Panc1 (cell line): ENCODE measurements around the gene PDE3B. TPM values are rescaled to one million over a fixed set of nuclear protein-coding genes. Genes with fewer than 3 reads are reported as not detected.

ENCODE experiments used
- ATAC-seq: fragments of 200-7000 bp; cut with Tn5 transposase; 2 replicates; pipeline ENCODE4 v1.9.1; 2020; ENCODE audit warnings: mild to moderate bottlenecking, moderate library complexity
- BruUV-seq: library from RNA; stranded (reverse); fragments of 400-500 nt; replicated peaks from 2 replicates; lab custom pipeline; 2021; lab: Mats Ljungman, UMichigan
- CTCF ChIA-PET: fragments of 300-600 bp; sonication (Branson Sonifier 250); formaldehyde crosslinking; loops from one replicate; lab custom pipeline; 2022; ENCODE audit warnings: antibody characterized with exemption; lab: Charles Lee
- POLR2A ChIA-PET: fragments of 300-600 bp; sonication (Branson Sonifier 250); formaldehyde crosslinking; loops from one replicate; lab custom pipeline; 2022; ENCODE audit warnings: antibody characterized with exemption; lab: Charles Lee
- DNase-seq: peaks from one replicate; pipeline ENCODE4 v3.0.0-alpha.2; 2010; ENCODE audit warnings: low read depth, low spot score
- H3K27ac ChIP-seq: 2 replicates; pipeline ENCODE4 v1.5.1; 2011; ENCODE audit warnings: mild to moderate bottlenecking, low read length, inconsistent platforms
- H3K27me3 ChIP-seq: fragments of 200-500 bp; sonication (Bioruptor generic); 2 replicates; pipeline ENCODE4 v1.6.0; 2014; ENCODE audit warnings: low read length, inconsistent platforms; ENCODE audit not compliant: control insufficient read depth, insufficient read depth
- H3K36me3 ChIP-seq: fragments of 200-500 bp; sonication (Bioruptor generic); 2 replicates; pipeline ENCODE4 v1.5.1; 2014; ENCODE audit warnings: inconsistent platforms, mild to moderate bottlenecking, low read length, moderate library complexity; ENCODE audit not compliant: control insufficient read depth, insufficient read depth
- H3K4me1 ChIP-seq: 2 replicates; pipeline ENCODE4 v1.5.1; 2011; ENCODE audit warnings: inconsistent platforms, mild to moderate bottlenecking, low read length, moderate library complexity; ENCODE audit not compliant: control insufficient read depth, insufficient read depth
- H3K4me3 ChIP-seq, 2 experiments: 2 replicates each; pipeline ENCODE4 v1.5.1; 2011 to 2012; ENCODE audit warnings: low read depth in 2 of 2, low read length in 2 of 2, mild to moderate bottlenecking in 2 of 2, inconsistent platforms in 1 of 2, moderate library complexity in 1 of 2
- H3K9me3 ChIP-seq: fragments of 200-500 bp; sonication (Bioruptor generic); 2 replicates; pipeline ENCODE4 v1.5.1; 2014; ENCODE audit warnings: low read depth, mild to moderate bottlenecking, inconsistent platforms, low read length, moderate library complexity; ENCODE audit not compliant: control insufficient read depth, insufficient read depth
- POLR2AphosphoS5 ChIP-seq: IDR thresholded peaks from 2 replicates; pipeline ENCODE4 v1.6.1; 2012; ENCODE audit warnings: mild to moderate bottlenecking, low read depth, low read length, moderate library complexity
- REST ChIP-seq, 2 experiments: IDR thresholded peaks; 2 replicates each; pipeline ENCODE4 v1.6.1; 2011 to 2012; ENCODE audit warnings: low read depth in 2 of 2, control low read depth in 1 of 2, low read length in 1 of 2, mild to moderate bottlenecking in 1 of 2, moderate library complexity in 1 of 2; ENCODE audit not compliant: insufficient read depth in 1 of 2
- SIN3A ChIP-seq: IDR thresholded peaks from 2 replicates; pipeline ENCODE4 v1.6.1; 2012; ENCODE audit warnings: low read depth, mild to moderate bottlenecking, low read length, moderate library complexity, borderline replicate concordance; ENCODE audit not compliant: insufficient read depth
- TCF7L2 ChIP-seq: IDR thresholded peaks from 2 replicates; pipeline ENCODE4 v1.6.1; 2011; ENCODE audit warnings: mild to moderate bottlenecking, low read depth, low read length, inconsistent platforms
- in situ Hi-C: cut with HindIII; loops from 2 replicates; pipeline ENCODE4 v1.10.0; 2016; ENCODE audit warnings: low sequenced_read_pairs, low pct_unique_long_range_greater_than_20kb
- intact Hi-C: fragments of 100-400 bp; cut with micrococcal nuclease; formaldehyde crosslinking; loops from one replicate; pipeline ENCODE4 v1.10.0; 2022; ENCODE audit not compliant: unreplicated experiment
- total RNA-seq: library from RNA; stranded (reverse); gene quantifications from one replicate; pipeline ENCODE4 v1.2.1, GENCODE V29; 2021; ENCODE audit not compliant: unreplicated experiment
- TF ChIP-seq, protein P1 (sequence below): fragments of 450-650 bp; IDR thresholded peaks from 2 replicates; pipeline ENCODE4 v1.5.1; 2017; ENCODE audit warnings: mild to moderate bottlenecking

The PDE3B gene
- total RNA-seq, 1 experiment from 2014 or later = 33.0 TPM

DNA sequence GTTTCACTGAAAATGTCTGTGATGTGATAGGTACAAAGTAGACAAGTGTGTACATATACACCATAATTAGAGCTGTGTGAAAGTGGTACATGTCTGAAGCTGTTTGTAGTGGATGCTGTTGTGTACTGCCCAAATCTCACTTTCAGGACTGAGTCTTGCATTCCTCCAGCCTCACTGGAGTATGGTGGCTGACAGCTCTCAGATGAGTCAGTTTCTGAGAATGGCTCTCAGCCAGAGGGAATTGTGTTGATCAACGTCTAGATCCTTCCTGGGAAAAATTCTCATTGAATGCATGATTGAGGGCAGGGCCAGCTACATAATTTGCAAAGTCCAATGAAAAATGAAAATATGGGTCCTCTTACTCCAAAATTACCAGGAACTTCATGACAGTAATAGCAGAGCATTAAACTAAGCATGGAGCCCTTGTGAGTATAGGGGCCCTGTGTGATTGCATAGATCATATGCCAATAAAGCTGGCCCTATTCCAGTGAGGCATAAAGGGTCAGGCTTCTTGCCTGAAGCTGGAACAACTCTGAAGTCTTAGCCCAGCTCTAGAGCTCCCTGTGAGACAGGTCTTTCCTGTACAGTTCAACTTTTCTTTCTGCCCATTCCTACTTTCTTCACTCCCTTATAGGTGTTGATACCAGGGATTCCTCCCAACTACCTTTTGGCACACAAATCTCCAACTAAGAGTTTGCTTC, 259.2 kb downstream of the PDE3B start:
- BruUV-seq = no TSS peak

GRCh38 chr11:14904745-14905103, 261.1 kb downstream of the PDE3B start:
- Histone ChIP-seq H3K36me3 (no peaks in the 10 kb centered on the region), H3K27ac (peak overlapping the region; percentile 48), H3K4me3 (peak overlapping the region; percentile 54 to 76), H3K9me3 (no peaks in the 10 kb centered on the region), H3K4me1 (peaks cover 5% of the 10 kb centered on the region), H3K27me3 (peaks cover 3% of the 10 kb centered on the region; the same call in 1 of the 2 replicates)
- TF ChIP-seq POLR2AphosphoS5 = no peak
- TF ChIP-seq, protein P1, sequence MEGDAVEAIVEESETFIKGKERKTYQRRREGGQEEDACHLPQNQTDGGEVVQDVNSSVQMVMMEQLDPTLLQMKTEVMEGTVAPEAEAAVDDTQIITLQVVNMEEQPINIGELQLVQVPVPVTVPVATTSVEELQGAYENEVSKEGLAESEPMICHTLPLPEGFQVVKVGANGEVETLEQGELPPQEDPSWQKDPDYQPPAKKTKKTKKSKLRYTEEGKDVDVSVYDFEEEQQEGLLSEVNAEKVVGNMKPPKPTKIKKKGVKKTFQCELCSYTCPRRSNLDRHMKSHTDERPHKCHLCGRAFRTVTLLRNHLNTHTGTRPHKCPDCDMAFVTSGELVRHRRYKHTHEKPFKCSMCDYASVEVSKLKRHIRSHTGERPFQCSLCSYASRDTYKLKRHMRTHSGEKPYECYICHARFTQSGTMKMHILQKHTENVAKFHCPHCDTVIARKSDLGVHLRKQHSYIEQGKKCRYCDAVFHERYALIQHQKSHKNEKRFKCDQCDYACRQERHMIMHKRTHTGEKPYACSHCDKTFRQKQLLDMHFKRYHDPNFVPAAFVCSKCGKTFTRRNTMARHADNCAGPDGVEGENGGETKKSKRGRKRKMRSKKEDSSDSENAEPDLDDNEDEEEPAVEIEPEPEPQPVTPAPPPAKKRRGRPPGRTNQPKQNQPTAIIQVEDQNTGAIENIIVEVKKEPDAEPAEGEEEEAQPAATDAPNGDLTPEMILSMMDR = peak; percentile 95
- CTCF ChIA-PET = interaction anchor here (0.6 kb wide), 2 partner anchors 115 to 673 kb away, joined by 3 to 5 read pairs; no protein-coding TSS in a partner anchor
- POLR2A ChIA-PET = no interaction called here
- in situ Hi-C loops (no loop called here), intact Hi-C loops (loop anchor here (1.0 to 2.0 kb wide), 2 partner anchors 114 to 368 kb away; no protein-coding TSS in a partner anchor)
- ATAC-seq (peak; percentile 86), DNase-seq (no peak)
- BruUV-seq = no TSS peak

More for the DNA sequence above, 259.2 kb downstream of the PDE3B start:
- H3K27me3 ChIP-seq = no peaks in the 10 kb centered on the region
- DNase-seq = no peak
- POLR2A ChIA-PET = interaction anchor here (0.6 kb wide), 1 partner anchor 11 kb away, joined by 3 read pairs; the partner anchor contains the start of gene CYP2R1
- H3K36me3 ChIP-seq = no peaks in the 10 kb centered on the region
- ATAC-seq = no peak
- H3K9me3 ChIP-seq = no peaks in the 10 kb centered on the region
- CTCF ChIA-PET = no interaction called here
- H3K4me1 ChIP-seq = peaks cover 5% of the 10 kb centered on the region
- TF ChIP-seq SIN3A (no peak), TCF7L2 (no peak), REST (IDR thresholded peaks at IDR 0.05; ENCODE audit: insufficient read depth in 1 of 2, low read depth in 2 of 2, low read length in 1 of 2) (no peak), POLR2AphosphoS5 (no peak)
- TF ChIP-seq, protein P1 = no peak
- no peak overlapping the region for H3K27ac ChIP-seq
- intact Hi-C loops = no loop called here
- in situ Hi-C loops = no loop called here
- no peak overlapping the region for H3K4me3 ChIP-seq
